ENCODE results near the gene GLI1.

The GLI1 gene

GRCh38 chr12:57461276-57461916 lies 1.8 kb downstream of the GLI1 start:
- DNase-seq, result peak; percentile 82

GRCh38 chr12:57461917-57462250 lies 2.3 kb downstream of the GLI1 start:
- peak; percentile 81 for DNase-seq

DNA sequence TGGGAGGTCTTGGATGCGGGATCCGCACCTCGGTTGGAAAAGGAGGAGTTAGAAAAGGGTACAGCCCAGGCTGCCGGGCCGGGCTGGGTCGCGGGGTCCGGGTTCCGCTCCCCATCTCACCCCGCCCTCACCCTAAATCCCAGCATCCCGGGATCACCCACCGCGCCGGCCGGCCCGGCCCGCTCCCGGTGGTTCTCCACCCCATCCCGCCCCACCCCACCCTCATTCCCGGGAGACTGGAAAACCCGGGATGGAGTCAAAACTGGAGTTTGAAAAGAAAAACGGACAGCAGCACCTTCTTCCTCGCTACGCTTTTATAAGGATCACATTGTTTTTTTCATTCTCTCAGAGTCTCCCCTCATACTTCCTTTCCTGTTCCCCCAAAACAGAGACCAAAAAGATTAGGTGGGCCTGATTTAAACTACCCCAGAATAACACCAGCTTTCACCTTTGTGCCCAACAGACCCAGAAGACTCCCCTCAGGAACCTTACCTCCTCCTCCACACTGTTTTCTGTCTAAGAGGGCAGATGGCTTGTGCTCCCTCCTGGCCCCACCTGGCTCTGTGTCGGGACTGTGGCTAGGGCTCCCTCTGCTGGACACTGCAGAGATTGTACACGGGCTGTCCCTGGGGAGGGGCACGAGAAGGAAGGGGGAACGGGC lies 2.8 kb downstream of the GLI1 start:
- peak; percentile 89 for DNase-seq

GRCh38 chr12:57462912-57463253 lies 3.3 kb downstream of the GLI1 start:
- no peak for DNase-seq

DNA sequence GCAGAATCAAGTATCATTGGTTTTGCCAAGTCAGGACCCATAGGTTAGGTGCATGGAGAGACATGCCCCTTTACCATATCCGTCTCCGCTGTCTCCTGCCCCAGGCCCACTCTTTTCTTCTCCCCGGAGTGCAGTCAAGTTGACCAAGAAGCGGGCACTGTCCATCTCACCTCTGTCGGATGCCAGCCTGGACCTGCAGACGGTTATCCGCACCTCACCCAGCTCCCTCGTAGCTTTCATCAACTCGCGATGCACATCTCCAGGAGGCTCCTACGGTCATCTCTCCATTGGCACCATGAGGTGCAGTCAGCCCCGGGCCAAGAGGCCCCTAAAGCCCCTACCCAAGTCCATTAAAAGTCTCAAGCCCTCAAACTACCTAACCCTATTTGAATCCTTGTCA lies 5.0 kb downstream of the GLI1 start:
- no peak for DNase-seq

GRCh38 chr12:57465030-57465746 lies 5.6 kb downstream of the GLI1 start:
- DNase-seq, result no peak

GRCh38 chr12:57465747-57466505 lies 6.3 kb downstream of the GLI1 start:
- no peak for DNase-seq

DNA sequence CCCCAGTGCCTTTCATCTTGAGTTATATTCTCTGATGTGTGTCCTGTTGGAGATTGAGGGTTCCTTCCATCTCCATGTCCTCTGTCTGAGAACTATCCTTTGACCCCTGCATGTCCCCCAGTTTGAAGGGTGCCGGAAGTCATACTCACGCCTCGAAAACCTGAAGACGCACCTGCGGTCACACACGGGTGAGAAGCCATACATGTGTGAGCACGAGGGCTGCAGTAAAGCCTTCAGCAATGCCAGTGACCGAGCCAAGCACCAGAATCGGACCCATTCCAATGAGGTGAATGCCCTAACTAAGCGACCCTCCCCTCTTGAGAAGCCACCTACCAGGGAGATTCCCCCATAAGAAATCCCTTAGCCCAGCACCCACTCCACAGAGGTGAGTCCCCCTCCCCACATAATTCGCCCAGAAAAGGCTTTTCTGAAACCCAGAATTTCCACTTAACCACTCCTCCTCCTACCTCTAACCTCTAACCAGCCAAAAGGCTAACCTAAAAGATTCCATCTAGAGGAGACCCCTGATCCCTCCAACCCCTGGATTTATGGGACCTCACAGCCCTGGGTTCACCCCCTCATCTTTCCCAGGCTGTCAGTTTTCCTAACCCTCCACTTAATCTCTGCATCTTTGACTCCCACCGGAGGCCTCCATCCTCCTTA lies 7.8 kb downstream of the GLI1 start:
- no peak for DNase-seq

GRCh38 chr12:57467915-57468314 lies 8.3 kb downstream of the GLI1 start:
- DNase-seq, result no peak

DNA sequence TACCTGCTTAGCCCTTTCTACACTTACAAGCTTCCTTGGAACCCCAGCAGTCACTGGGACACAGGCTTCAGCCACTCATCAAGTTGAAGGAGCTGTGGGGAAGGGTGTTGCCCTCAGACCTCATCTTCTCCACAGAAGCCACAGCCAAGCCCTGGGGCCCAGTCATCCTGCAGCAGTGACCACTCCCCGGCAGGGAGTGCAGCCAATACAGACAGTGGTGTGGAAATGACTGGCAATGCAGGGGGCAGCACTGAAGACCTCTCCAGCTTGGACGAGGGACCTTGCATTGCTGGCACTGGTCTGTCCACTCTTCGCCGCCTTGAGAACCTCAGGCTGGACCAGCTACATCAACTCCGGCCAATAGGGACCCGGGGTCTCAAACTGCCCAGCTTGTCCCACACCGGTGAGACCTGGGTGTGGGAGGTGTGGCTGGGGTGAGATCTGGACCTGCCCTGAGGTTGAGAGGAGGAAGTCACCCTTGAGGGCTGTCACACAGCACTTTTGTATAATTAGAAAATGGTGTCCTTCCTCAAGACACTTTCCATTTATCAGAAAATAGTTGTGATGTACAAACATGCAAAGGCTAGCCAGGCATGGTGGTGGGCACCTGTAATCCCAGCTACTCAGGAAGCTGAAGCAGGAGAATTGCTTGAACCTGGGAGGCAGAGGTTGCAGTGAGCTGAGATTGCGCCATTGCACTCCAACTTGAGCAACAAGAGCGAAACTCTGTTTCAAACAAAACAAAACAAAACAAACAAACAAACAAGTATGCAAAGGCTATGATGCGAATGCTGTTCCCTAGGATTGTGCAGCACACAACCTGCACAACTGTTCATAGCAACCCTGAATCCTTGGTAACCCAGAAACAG lies 9.9 kb downstream of the GLI1 start:
- DNase-seq, result no peak

DNA sequence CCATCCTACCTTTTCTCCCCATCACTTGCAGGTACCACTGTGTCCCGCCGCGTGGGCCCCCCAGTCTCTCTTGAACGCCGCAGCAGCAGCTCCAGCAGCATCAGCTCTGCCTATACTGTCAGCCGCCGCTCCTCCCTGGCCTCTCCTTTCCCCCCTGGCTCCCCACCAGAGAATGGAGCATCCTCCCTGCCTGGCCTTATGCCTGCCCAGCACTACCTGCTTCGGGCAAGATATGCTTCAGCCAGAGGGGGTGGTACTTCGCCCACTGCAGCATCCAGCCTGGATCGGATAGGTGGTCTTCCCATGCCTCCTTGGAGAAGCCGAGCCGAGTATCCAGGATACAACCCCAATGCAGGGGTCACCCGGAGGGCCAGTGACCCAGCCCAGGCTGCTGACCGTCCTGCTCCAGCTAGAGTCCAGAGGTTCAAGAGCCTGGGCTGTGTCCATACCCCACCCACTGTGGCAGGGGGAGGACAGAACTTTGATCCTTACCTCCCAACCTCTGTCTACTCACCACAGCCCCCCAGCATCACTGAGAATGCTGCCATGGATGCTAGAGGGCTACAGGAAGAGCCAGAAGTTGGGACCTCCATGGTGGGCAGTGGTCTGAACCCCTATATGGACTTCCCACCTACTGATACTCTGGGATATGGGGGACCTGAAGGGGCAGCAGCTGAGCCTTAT lies 10.8 kb downstream of the GLI1 start:
- no peak for DNase-seq

DNA sequence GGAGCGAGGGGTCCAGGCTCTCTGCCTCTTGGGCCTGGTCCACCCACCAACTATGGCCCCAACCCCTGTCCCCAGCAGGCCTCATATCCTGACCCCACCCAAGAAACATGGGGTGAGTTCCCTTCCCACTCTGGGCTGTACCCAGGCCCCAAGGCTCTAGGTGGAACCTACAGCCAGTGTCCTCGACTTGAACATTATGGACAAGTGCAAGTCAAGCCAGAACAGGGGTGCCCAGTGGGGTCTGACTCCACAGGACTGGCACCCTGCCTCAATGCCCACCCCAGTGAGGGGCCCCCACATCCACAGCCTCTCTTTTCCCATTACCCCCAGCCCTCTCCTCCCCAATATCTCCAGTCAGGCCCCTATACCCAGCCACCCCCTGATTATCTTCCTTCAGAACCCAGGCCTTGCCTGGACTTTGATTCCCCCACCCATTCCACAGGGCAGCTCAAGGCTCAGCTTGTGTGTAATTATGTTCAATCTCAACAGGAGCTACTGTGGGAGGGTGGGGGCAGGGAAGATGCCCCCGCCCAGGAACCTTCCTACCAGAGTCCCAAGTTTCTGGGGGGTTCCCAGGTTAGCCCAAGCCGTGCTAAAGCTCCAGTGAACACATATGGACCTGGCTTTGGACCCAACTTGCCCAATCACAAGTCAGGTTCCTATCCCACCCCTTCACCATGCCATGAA lies 11.5 kb downstream of the GLI1 start:
- no peak for DNase-seq

DNA sequence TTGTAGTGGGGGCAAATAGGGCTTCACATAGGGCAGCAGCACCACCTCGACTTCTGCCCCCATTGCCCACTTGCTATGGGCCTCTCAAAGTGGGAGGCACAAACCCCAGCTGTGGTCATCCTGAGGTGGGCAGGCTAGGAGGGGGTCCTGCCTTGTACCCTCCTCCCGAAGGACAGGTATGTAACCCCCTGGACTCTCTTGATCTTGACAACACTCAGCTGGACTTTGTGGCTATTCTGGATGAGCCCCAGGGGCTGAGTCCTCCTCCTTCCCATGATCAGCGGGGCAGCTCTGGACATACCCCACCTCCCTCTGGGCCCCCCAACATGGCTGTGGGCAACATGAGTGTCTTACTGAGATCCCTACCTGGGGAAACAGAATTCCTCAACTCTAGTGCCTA lies 12.1 kb downstream of the GLI1 start:
- no peak for DNase-seq

GRCh38 chr12:57472391-57472790 lies 12.8 kb downstream of the GLI1 start:
- no peak for DNase-seq

GRCh38 chr12:57473392-57473791 lies 13.8 kb downstream of the GLI1 start:
- DNase-seq, result no peak

DNA sequence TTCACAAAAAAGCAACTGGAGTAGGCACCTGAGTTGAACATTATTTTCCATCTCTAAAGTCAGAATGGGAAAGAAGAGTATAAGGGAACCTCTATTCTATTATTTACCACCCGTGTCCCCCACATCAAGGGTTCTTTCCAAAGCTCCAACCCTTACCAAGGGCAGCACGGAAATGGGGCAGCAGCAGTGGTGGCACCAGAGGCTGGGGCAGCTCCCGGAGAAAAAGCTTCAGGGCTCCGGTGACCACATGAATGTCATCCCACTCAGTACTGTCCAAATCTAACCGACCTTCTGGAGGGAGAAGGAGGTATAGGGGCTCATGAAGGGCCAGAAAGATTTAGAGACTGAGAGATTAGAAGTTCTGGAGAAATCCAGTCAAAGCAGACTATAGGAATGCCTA lies 14.3 kb downstream of the GLI1 start:
- DNase-seq, result no peak

GRCh38 chr12:57474430-57474829 lies 14.8 kb downstream of the GLI1 start:
- DNase-seq, result no peak

GRCh38 chr12:57474862-57475261 lies 15.3 kb downstream of the GLI1 start:
- no peak for DNase-seq

GRCh38 chr12:57475271-57476161 lies 15.9 kb downstream of the GLI1 start:
- DNase-seq, result peak; percentile 73
